DOHH2 (cell line): ENCODE data around the gene AGBL1.
"Not testable (repeated sequence)": the region's sequence is repeated elsewhere in the genome, so short reads cannot be mapped to it uniquely, and the experiment has no call there.

Source experiments
- H3F3A ChIP-seq: fragments of 200-600 bp; sonication (generic), shearing (Covaris generic); 2 replicates; pipeline ENCODE4 v1.6.0; 2016; ENCODE audit warnings: antibody characterized with exemption, mild to moderate bottlenecking; ENCODE audit not compliant: control insufficient read depth, insufficient read depth
- H3K27ac ChIP-seq: fragments of 200-600 bp; sonication (generic); 2 replicates; pipeline ENCODE4 v1.5.1; 2014; ENCODE audit warnings: low read depth, mild to moderate bottlenecking, low read length, moderate library complexity
- H3K27me3 ChIP-seq: fragments of 200-600 bp; sonication (generic); 2 replicates; pipeline ENCODE4 v1.6.1; 2014; ENCODE audit warnings: mild to moderate bottlenecking, low read length, mixed read lengths; ENCODE audit not compliant: control insufficient read depth
- H3K36me3 ChIP-seq: fragments of 200-600 bp; sonication (generic); 2 replicates; pipeline ENCODE4 v1.6.1; 2014; ENCODE audit warnings: mild to moderate bottlenecking, low read length, moderate library complexity, mixed read lengths; ENCODE audit not compliant: control insufficient read depth
- H3K4me1 ChIP-seq: fragments of 200-600 bp; sonication (generic); 2 replicates; pipeline ENCODE4 v1.6.1; 2014; ENCODE audit warnings: mild to moderate bottlenecking, low read length, mixed read lengths; ENCODE audit not compliant: control insufficient read depth
- H3K4me2 ChIP-seq: fragments of 200-600 bp; sonication (generic); 2 replicates; pipeline ENCODE4 v1.6.0; 2014; ENCODE audit warnings: mild to moderate bottlenecking, low read length, moderate library complexity
- H3K4me3 ChIP-seq: fragments of 200-600 bp; sonication (generic); 2 replicates; pipeline ENCODE4 v1.5.1; 2014; ENCODE audit warnings: mild to moderate bottlenecking, low read length, mixed read lengths
- H3K79me2 ChIP-seq: fragments of 200-600 bp; sonication (generic); 2 replicates; pipeline ENCODE4 v1.6.1; 2014; ENCODE audit warnings: mild to moderate bottlenecking, low read length, mixed read lengths; ENCODE audit not compliant: control insufficient read depth
- H3K9me2 ChIP-seq: fragments of 200-600 bp; sonication (generic); replicated peaks from 2 replicates; pipeline ENCODE4 v1.6.1; 2014; ENCODE audit warnings: mild to moderate bottlenecking, low read length, mixed read lengths; ENCODE audit not compliant: control insufficient read depth
- H3K9me3 ChIP-seq: fragments of 200-600 bp; sonication (generic); 2 replicates; pipeline ENCODE4 v1.6.1; 2014; ENCODE audit warnings: antibody characterized with exemption, low read length, mixed read lengths; ENCODE audit not compliant: control insufficient read depth, insufficient read depth
- H4K20me1 ChIP-seq: fragments of 200-600 bp; sonication (generic); 2 replicates; pipeline ENCODE4 v1.6.0; 2014; ENCODE audit warnings: low read depth, mild to moderate bottlenecking, antibody characterized with exemption, low read length, moderate library complexity; ENCODE audit not compliant: control insufficient read depth, insufficient read depth
- CTCF ChIP-seq: fragments of 200-600 bp; sonication (generic); IDR thresholded peaks from one replicate; pipeline ENCODE4 v1.5.1; 2014; ENCODE audit warnings: antibody characterized with exemption, mild to moderate bottlenecking, low read depth, low read length; ENCODE audit not compliant: poor library complexity, severe bottlenecking
- EZH2phosphoT487 ChIP-seq: fragments of 200-600 bp; sonication (generic); IDR thresholded peaks from 2 replicates; pipeline ENCODE4 v1.6.1; 2017; ENCODE audit warnings: borderline replicate concordance, mild to moderate bottlenecking, antibody characterized with exemption, low read length, moderate library complexity, mixed read lengths

Gene AGBL1

GRCh38 chr15:87032295-87032694, 952.6 kb downstream of the AGBL1 start:
- no peaks in the 10 kb centered on the region for H3K4me1 ChIP-seq
- H4K20me1 ChIP-seq = no peaks in the 10 kb centered on the region
- H3F3A ChIP-seq = peaks cover 8% of the 10 kb centered on the region; the same call in 1 of the 2 replicates
- no peaks in the 10 kb centered on the region for H3K27me3 ChIP-seq
- no peak overlapping the region for H3K27ac ChIP-seq
- H3K4me2 ChIP-seq = no peak overlapping the region
- H3K36me3 ChIP-seq = no peaks in the 10 kb centered on the region
- TF ChIP-seq CTCF (no peak), EZH2phosphoT487 (no peak)
- no peak overlapping the region for H3K4me3 ChIP-seq
- no peaks in the 10 kb centered on the region for H3K79me2 ChIP-seq
- H3K9me2 ChIP-seq = no peaks in the 10 kb centered on the region; the same call in 1 of the 2 replicates
- peaks cover 12% of the 10 kb centered on the region for H3K9me3 ChIP-seq

- no peak overlapping the region for H3K4me2 ChIP-seq
- no peak overlapping the region for H3K27ac ChIP-seq
- no peaks in the 10 kb centered on the region for H3K4me1 ChIP-seq
- no peaks in the 10 kb centered on the region for H3K36me3 ChIP-seq
- H3K9me2 ChIP-seq = no peaks in the 10 kb centered on the region; the same call in 1 of the 2 replicates
- H3K9me3 ChIP-seq = peaks cover 12% of the 10 kb centered on the region
- TF ChIP-seq CTCF = no peak
- no peak for TF ChIP-seq EZH2phosphoT487
- no peaks in the 10 kb centered on the region for H3K79me2 ChIP-seq
- peaks cover 8% of the 10 kb centered on the region; the same call in 1 of the 2 replicates for H3F3A ChIP-seq
- no peaks in the 10 kb centered on the region for H3K27me3 ChIP-seq
- H3K4me3 ChIP-seq = no peak overlapping the region
- H4K20me1 ChIP-seq = no peaks in the 10 kb centered on the region
Measured at GRCh38 chr15:87033056-87033455, 953.4 kb downstream of the AGBL1 start.

- no peak overlapping the region for H3K27ac ChIP-seq
- no peak overlapping the region for H3K4me2 ChIP-seq
- H3K9me3 ChIP-seq = peaks cover 12% of the 10 kb centered on the region
- H3K9me2 ChIP-seq = no peaks in the 10 kb centered on the region; the same call in 1 of the 2 replicates
- H3K79me2 ChIP-seq = no peaks in the 10 kb centered on the region
- peaks cover 8% of the 10 kb centered on the region; the same call in 1 of the 2 replicates for H3F3A ChIP-seq
- no peaks in the 10 kb centered on the region for H3K27me3 ChIP-seq
- TF ChIP-seq CTCF (no peak), EZH2phosphoT487 (no peak)
- no peaks in the 10 kb centered on the region for H3K4me1 ChIP-seq
- H4K20me1 ChIP-seq = no peaks in the 10 kb centered on the region
- H3K36me3 ChIP-seq = no peaks in the 10 kb centered on the region
- no peak overlapping the region for H3K4me3 ChIP-seq
Measured at GRCh38 chr15:87034886-87035285, 955.2 kb downstream of the AGBL1 start.

- H3K9me3 ChIP-seq = peaks cover 6% of the 10 kb centered on the region
- no peak overlapping the region for H3K4me2 ChIP-seq
- no peak for TF ChIP-seq CTCF
- no peak for TF ChIP-seq EZH2phosphoT487
- no peaks in the 10 kb centered on the region for H3K79me2 ChIP-seq
- H4K20me1 ChIP-seq = no peaks in the 10 kb centered on the region
- H3K9me2 ChIP-seq = no peaks in the 10 kb centered on the region
- no peaks in the 10 kb centered on the region for H3K4me1 ChIP-seq
- no peak overlapping the region for H3K4me3 ChIP-seq
- peaks cover 8% of the 10 kb centered on the region; the same call in 1 of the 2 replicates for H3F3A ChIP-seq
- no peak overlapping the region for H3K27ac ChIP-seq
- no peaks in the 10 kb centered on the region for H3K27me3 ChIP-seq
- no peaks in the 10 kb centered on the region for H3K36me3 ChIP-seq
Measured at GRCh38 chr15:87038404-87038803, 958.7 kb downstream of the AGBL1 start.

- not testable (repeated sequence) for H4K20me1 ChIP-seq, H3K4me2 ChIP-seq, H3K27ac ChIP-seq, H3K27me3 ChIP-seq, H3K4me1 ChIP-seq, H3K9me3 ChIP-seq, H3K79me2 ChIP-seq, H3K4me3 ChIP-seq, H3K9me2 ChIP-seq, H3F3A ChIP-seq, H3K36me3 ChIP-seq
Measured at GRCh38 chr15:87042619-87043018, 962.9 kb downstream of the AGBL1 start.
